MM.1S (cell line): ENCODE data around the gene ART5.

Source experiments
- CTCF ChIP-seq: fragments of 300-600 bp; sonication (generic); IDR thresholded peaks from 2 replicates; pipeline ENCODE4 v1.5.1; 2016; ENCODE audit warnings: antibody characterized with exemption, low read length, mixed read lengths
- EZH2 ChIP-seq: fragments of 300-600 bp; sonication (generic); optimal IDR thresholded peaks from 2 replicates; pipeline ENCODE3; 2017; ENCODE audit warnings: low read depth, mild to moderate bottlenecking, antibody characterized with exemption, low read length, mixed read lengths
- EZH2phosphoT487 ChIP-seq: fragments of 300-600 bp; sonication (generic); IDR thresholded peaks from 2 replicates; pipeline ENCODE4 v1.6.1; 2018; ENCODE audit warnings: antibody characterized with exemption, low read length

GRCh38 chr11:3684819-3685172, 43.0 kb upstream of the ART5 start:
- no peak for TF ChIP-seq CTCF
- TF ChIP-seq EZH2: no peak
- no peak for TF ChIP-seq EZH2phosphoT487
